OCI-LY1 (cell line): ENCODE data around the gene TRIM62.

Source experiments
- EZH2 ChIP-seq: fragments of 200-600 bp; sonication (generic), shearing (Covaris generic); IDR thresholded peaks from 2 replicates; pipeline ENCODE4 v1.8.0; 2017; ENCODE audit warnings: borderline replicate concordance, mixed run types, mild to moderate bottlenecking, antibody characterized with exemption, low read length, moderate library complexity, mixed read lengths
- TF ChIP-seq, protein P1 (sequence below): fragments of 200-600 bp; sonication (generic), shearing (Covaris generic); IDR thresholded peaks from 2 replicates; pipeline ENCODE4 v1.5.1; 2017; ENCODE audit warnings: mild to moderate bottlenecking, antibody characterized with exemption, low read length, moderate library complexity, mixed read lengths

DNA sequence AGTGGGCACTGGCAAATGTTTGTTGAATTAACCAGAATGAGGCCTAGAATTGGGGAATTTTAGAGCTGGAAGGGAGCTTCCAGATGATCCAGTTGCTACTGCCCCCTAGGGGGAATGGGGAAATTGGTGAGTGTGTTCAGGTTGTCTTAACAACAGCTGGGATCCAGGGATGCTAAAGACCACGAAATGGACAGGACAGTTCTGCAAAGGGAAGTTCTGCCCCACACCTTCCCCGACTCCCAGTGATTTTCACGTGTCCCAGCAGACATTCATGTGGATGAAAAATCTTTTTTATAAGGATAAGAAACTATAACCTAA is 33.9 kb downstream of the TRIM62 start:
- TF ChIP-seq, protein P1, sequence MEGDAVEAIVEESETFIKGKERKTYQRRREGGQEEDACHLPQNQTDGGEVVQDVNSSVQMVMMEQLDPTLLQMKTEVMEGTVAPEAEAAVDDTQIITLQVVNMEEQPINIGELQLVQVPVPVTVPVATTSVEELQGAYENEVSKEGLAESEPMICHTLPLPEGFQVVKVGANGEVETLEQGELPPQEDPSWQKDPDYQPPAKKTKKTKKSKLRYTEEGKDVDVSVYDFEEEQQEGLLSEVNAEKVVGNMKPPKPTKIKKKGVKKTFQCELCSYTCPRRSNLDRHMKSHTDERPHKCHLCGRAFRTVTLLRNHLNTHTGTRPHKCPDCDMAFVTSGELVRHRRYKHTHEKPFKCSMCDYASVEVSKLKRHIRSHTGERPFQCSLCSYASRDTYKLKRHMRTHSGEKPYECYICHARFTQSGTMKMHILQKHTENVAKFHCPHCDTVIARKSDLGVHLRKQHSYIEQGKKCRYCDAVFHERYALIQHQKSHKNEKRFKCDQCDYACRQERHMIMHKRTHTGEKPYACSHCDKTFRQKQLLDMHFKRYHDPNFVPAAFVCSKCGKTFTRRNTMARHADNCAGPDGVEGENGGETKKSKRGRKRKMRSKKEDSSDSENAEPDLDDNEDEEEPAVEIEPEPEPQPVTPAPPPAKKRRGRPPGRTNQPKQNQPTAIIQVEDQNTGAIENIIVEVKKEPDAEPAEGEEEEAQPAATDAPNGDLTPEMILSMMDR = peak; percentile 41
- no peak for TF ChIP-seq EZH2
